Epidermal melanocyte (primary cell): ENCODE measurements around the gene PHC3.
"Not testable (repeated sequence)": the region's sequence is repeated elsewhere in the genome, so short reads cannot be mapped to it uniquely, and the experiment has no call there.

Experiments used
- DNase-seq: peaks from one replicate; pipeline ENCODE4 v3.0.0; 2011; ENCODE audit warnings: low spot score; ENCODE audit not compliant: insufficient read length

The PHC3 gene

DNA sequence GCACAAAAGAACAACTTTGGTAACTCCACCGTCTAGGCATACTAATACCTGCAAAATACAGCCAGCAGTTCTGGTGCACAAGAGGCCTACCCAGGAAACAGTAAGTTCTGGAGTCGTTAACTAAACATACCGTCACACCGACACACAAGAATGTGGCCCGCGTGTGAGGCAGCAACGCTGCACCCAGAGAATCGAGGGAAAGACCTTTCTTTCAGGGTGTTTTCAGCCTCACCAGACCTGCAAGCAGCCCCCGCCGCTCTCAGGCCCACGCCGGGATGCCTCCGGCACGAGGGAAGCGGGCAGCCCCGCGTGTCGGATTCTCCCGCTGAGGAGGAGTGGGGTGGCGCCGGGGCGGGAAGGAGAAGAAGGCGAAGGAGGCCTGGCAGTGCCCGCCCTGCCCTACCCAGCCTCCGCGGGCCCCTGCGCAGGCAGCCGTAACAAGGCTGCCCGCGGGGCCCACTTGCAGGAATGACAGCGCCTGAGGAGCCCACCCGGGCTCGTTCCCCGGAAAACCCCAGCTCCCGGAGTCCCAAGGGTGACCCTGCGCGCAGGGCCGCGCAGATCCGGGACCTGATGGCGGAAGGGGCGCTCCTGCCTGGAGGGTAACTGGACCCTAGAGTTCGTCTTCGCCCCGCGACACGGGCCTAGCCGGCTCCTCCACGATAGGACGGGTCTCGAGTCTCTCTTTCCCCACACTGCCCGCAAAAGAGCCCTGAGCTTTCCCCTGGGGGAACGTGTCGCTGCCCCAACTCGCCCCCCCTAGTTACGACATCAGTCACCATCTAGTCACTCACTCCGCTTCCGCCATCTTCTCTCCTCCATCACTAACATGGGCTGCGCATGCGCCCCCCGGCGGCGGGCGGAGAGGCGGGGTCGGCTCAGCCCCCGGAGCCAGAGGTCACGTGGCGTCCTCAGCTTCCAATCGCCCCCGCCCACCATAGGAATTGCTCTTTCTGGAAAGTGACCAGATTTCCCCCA is at the start of gene PHC3:
TSS of gene PHC3 (minus strand) at position 826 of the 978 bp plus-strand sequence. CDS start at position 808, 18 bp downstream.
- DNase-seq, result peak; percentile 95

DNA sequence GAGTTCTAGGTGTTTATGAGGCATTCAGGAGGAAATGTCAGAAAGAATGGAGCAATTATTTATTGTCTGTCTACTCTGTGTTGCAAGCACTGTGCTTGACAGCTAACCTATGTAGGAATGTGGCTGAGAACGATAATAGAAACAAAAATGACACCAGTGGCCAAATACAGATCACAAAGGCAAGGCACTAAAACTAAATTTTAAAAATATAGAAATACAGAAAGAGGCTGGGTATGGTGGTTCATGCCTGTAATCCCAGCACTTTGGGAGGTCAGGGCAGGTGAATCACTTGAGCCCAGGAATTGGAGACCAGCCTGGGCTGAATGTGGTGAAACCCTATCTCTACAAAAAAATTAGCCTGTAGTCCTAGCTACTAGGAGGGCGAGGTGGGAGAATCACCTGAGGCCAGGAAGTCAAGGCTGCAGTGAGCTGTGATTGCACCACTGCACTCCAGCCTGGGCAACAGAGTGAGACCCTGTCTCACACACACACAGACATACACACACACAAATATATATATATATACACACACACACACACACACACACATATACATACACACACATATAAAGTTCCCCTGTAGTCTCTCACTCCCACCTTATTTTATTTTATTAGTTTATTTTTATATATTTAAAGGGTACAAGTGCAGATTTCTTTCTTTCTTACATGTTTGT is 46.7 kb upstream of the PHC3 start:
- no peak for DNase-seq

GRCh38 chr3:170226426-170226960 is 45.0 kb upstream of the PHC3 start:
- DNase-seq, result no peak

GRCh38 chr3:170225166-170225565 is 43.6 kb upstream of the PHC3 start:
- DNase-seq, result no peak

GRCh38 chr3:170222647-170223541 is 41.4 kb upstream of the PHC3 start:
- no peak for DNase-seq

DNA sequence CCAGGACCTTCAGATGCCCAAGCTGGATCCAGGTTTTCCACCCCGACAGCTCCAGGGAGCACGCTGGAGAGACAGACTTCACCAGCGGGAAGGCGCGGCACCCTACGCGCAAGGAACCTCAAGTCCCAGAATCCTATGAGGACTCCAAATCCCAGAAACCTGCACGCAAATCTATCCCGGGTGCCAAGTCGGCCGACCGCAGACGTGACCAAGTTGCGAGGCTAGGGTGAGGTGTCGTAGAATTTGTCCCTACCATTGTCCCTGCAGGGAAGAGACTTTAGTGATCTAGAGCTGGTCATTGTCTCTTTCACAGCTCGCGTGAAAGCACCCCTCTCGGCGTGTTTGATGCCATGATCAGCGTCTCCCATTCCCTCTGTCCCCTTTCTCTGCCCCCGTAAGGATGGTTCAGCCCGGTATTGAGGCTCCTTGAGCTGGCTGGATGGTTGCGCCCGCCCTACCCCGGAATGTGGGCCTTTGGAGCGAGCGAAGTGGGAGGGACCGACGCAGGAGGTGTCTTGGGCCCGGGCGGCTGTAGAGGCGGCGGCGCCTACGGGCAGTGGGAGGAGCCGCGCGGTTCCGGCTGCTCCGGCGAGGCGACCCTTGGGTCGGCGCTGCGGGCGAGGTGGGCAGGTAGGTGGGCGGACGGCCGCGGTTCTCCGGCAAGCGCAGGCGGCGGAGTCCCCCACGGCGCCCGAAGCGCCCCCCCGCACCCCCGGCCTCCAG is 40.6 kb upstream of the PHC3 start, which contains the start of gene PRKCI:
TSS of gene PRKCI (plus strand) at position 501 of the 723 bp plus-strand sequence. CDS start 246 bp downstream, outside the sequence.
- DNase-seq, result peak; percentile 98

- DNase-seq, result no peak
These were observed 39.3 kb upstream of the PHC3 start for GRCh38 chr3:170220871-170221270.

DNA sequence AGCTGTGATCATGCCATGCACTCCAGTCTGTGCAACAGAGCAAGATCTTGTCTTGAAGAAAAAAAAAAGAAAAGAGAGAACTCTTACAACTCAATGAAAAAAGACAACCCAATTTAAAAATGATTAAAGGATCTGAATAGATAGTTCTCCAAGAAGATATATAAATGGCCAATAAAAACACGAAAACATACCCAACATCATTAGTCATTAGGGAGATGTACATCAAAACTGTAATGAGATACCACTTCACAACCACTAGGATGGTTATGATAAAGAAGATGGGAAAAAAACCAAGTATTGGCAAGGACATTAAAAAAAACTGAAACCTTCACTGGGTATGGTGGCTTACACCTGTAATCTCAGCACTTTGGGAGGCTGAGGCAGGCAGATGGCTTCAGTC is 38.3 kb upstream of the PHC3 start:
- DNase-seq, result no peak

DNA sequence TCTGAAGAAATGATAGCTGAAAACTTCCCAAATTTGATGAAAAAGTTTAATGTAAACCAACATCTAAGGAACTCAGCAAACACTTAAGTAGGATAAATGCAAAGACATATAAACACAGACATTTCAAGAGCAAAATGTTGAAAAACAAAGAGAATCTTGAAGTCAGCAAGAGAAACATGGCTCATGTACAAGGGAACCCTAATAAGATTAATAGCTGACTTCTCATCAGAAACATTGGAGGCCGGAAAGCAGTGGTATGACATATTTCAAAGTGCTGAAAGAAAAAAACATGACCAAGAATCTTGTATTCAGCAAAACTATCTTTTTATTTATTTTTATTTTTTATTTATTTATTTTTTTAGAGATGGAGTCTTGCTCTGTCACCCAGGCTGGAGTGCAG is 30.1 kb upstream of the PHC3 start:
- no peak for DNase-seq

- DNase-seq, result no peak
These were observed 26.2 kb upstream of the PHC3 start for GRCh38 chr3:170207717-170208116.

GRCh38 chr3:170206164-170206762 is 24.7 kb upstream of the PHC3 start:
- not testable (repeated sequence) for DNase-seq

- DNase-seq, result no peak
These were observed 23.8 kb upstream of the PHC3 start for GRCh38 chr3:170205302-170205701.

GRCh38 chr3:170204509-170204908 is 23.0 kb upstream of the PHC3 start:
- DNase-seq, result no peak

GRCh38 chr3:170204023-170204472 is 22.5 kb upstream of the PHC3 start:
- no peak for DNase-seq

DNA sequence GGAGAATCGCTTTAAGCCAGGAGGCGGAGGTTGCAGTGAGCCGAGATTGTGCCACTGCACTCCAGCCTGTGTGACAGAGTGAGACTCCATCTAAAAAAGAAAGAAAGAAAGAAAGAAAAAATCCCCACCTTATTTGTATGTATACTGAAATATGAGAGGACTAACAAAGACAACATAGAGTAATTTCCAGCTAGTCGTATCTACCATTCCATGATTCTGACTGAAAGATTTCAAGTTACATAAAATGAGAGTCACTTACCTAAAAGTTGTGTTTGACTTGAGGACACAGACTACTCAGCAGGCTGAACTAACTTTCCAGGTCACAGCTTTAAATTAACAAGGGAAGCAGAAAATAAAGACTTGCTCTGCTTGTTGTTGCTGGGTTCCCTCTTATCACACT is 21.9 kb upstream of the PHC3 start:
- no peak for DNase-seq

- no peak for DNase-seq
These were observed 20.0 kb upstream of the PHC3 start for GRCh38 chr3:170201527-170201926.

- no peak for DNase-seq
These were observed 19.5 kb upstream of the PHC3 start for GRCh38 chr3:170200987-170201386.

GRCh38 chr3:170196833-170197232 is 15.3 kb upstream of the PHC3 start:
- DNase-seq, result no peak

- DNase-seq, result not testable (repeated sequence)
These were observed 14.2 kb upstream of the PHC3 start for GRCh38 chr3:170195759-170196158.
